ENCODE results near the gene NUBP1.
"Not testable (repeated sequence)": the region's sequence is repeated elsewhere in the genome, so short reads cannot be mapped to it uniquely, and the experiment has no call there.

NUBP1 gene

DNA sequence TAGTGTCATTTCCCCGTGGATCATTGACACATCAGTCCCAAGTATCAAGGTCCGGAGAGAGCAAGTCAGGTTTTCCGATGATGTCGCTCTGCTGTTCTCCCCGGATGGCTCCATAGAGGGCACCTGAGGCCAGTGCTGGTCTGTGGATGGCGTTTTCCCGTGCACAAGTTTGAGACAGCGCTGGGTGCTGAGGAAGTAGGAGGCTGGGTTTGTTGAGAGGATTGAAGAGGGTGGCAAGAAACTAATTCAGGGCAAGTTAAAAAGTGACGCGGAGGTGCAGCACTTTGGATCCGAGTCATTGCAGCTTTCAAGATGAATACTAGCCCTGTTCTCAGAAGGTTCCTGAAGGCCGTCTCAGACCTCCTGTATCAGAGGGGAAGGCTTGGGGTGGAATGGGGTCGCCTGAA lies 7.7 kb downstream of the NUBP1 start:
- no peak for DNase-seq (ENCODE audit: low spot score)

- no peak for DNase-seq (ENCODE audit: low spot score)
Observed at GRCh38 chr16:10752843-10753523, 9.3 kb downstream of the NUBP1 start.

DNA sequence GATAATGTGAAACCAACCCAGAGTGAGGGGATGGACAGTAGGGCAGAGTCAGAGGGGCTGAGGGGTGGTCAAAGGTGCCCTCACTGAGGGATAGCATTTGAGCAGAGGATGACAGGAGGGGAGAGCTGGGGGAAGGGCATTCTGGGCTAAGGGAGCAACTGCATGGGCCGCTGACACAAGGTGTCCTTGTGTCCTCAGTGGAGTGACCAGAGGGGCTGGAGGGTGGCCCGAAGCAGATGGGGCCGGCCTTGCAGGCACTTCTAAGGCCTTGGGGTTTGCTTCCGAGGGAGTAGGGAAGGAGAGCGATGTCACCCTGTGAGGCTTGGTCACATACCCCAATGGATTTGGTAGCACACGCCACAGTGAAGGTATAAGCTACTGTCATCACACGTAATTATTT lies 10.0 kb downstream of the NUBP1 start:
- no peak for DNase-seq (ENCODE audit: low spot score)

DNA sequence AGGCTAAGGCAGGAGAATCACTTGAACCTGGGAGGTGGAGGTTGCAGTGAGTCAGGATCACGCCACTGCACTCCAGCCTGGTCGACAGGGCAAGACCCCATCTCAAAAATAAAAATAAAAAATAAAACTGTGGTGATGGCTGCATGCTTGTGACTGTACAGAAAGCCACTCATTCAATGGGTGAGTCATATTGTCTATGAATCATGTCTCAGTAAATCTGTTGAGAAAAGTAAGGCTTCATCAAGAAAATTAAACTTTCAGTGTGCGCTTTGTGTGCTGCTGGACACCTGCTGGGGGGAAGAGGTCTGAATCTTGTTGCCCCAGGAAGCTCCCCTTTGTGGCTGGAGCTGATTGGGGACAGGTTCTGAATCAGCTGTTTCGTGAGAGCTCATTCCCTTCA lies 11.3 kb downstream of the NUBP1 start:
- DNase-seq (ENCODE audit: low spot score), result peak; percentile 64

DNA sequence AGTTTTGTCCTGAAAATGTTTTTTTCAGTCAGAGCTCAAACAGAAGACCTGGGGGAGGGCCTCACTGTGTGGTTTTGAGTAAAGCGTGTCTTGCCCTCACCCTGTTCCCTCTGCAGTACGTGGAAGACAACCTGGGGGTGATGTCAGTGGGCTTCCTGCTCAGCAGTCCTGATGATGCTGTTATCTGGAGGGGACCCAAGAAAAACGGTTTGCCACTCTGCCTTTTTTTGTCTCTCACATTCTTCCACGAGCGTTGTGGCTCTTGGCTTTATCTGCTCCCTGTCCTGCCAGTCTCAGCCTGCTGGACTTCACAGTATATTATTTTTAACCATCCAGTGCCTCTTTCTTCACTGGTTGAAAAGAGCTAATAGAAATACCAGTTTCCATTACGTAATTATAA lies 12.9 kb downstream of the NUBP1 start:
- DNase-seq (ENCODE audit: low spot score), result no peak

DNA sequence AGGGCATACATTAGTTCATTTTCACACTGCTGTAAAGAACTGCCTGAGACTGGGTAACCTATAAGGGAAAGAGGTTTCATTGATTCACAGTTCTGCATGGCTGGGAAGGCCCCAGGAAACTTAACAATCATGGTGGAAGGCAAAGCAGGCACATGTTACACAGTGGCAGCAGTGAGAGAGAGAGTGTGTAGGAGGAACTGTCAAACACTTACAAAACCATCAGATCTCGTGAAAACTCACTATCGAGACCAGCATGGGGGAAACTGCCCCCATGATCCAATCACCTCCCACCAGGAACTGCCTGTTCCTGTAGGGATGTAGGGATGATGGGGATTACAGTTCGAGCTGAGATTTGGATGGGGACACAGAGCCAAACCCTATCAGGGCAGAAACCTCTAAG lies 17.2 kb downstream of the NUBP1 start:
- DNase-seq (ENCODE audit: low spot score), result no peak

- DNase-seq (ENCODE audit: low spot score), result no peak
Observed at GRCh38 chr16:10761373-10761772, 17.7 kb downstream of the NUBP1 start.

DNA sequence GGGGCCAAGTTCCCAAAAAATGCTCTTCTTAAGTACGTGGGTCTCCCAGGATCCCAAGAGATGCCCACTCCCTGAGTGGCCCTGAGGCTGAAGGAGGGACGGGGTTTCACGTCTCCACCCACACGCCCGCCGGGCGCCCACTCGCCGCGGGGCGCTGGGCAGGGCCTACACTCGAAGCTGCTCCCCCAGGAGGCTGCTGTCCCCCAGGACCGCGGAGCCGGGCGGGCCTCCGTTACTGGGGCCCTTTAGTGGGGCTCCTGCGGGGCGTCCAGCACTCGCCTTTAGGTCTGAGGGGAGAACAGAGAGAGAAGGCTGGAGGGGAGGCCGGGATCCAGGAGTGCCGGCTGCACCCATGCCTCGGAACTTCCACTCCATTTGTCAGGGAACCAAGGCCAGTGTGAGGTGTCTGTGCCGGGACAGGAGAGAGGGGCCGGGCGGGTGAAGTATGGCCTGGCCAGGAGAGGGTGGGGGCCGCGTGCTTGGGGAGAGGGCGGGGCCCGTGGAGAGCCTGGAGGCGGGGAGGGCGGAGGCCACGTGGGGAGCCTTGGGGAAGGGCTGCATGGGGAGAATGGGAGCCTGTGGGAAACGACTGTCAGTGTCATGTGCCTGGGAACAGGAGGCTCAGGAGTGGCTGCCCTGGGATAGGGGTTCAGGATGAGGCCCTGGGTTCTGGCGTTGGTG lies 18.8 kb downstream of the NUBP1 start:
- no peak for DNase-seq (ENCODE audit: low spot score)

DNA sequence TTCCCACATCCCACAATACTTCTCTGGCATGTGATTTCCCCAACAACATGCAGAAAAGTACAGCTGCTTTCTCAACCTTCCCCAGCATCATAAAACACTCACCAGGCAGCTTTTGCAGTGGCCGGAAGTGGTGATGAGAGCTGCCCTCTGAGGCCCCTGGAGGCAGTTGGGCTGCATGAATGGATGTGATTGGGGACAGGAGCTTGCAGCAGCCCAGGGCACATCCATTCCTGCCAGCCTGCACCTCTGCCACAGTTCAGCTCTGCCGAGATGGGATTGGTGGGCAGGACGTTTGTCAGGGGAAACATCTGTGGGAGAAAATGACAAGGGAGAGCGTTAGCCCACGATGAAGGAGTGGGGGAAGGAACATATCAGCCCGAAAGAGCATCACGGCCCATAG lies 19.8 kb downstream of the NUBP1 start:
- no peak for DNase-seq (ENCODE audit: low spot score)

DNA sequence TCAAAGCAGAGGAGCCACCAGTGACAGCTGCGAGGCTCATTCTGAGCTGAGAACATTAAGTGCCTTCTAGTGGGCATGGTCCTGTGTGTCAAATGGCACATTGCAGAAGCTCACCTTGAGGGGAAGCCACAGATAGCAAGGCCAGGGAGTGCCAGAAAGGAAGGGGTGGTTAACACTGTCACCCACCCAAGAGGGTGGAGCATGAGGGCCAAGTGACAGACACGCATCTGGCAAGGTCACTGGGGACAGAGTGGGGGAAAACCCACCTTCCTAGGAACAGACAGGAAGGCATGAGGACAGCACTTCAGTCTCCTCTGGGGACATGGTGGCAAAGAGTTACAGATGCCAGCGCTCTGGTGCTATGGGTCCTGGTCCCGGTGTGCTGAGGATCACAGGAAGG lies 22.1 kb downstream of the NUBP1 start:
- no peak for DNase-seq (ENCODE audit: low spot score)

- no peak for DNase-seq (ENCODE audit: low spot score)
Observed at GRCh38 chr16:10767127-10767526, 23.5 kb downstream of the NUBP1 start.

GRCh38 chr16:10769381-10769780 lies 25.7 kb downstream of the NUBP1 start:
- no peak for DNase-seq (ENCODE audit: low spot score)

GRCh38 chr16:10770907-10771306 lies 27.3 kb downstream of the NUBP1 start:
- DNase-seq (ENCODE audit: low spot score), result no peak

DNA sequence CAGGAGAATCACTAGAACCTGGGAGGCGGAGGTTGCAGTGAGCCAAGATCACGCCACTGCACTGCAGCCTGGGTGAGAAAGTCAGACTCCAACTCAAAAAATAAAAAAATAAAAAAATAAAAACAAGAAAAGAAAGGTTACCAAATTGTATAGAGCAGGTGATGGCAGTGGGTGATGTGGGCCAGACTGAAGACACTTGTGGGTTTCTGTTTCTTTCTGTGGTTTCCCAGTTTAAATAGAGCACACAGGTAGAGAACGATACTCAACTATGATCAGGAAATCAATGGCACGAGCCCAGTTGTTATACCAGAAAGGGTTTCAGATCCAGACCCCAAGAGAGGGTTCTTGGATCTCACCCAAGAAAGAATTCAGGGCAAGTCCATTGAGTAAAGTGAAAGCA lies 32.6 kb downstream of the NUBP1 start:
- no peak for DNase-seq (ENCODE audit: low spot score)

- not testable (repeated sequence) for DNase-seq (ENCODE audit: low spot score)
Observed at GRCh38 chr16:10776923-10777322, 33.3 kb downstream of the NUBP1 start.

- no peak for DNase-seq (ENCODE audit: low spot score)
Observed at GRCh38 chr16:10777356-10777755, 33.7 kb downstream of the NUBP1 start.

DNA sequence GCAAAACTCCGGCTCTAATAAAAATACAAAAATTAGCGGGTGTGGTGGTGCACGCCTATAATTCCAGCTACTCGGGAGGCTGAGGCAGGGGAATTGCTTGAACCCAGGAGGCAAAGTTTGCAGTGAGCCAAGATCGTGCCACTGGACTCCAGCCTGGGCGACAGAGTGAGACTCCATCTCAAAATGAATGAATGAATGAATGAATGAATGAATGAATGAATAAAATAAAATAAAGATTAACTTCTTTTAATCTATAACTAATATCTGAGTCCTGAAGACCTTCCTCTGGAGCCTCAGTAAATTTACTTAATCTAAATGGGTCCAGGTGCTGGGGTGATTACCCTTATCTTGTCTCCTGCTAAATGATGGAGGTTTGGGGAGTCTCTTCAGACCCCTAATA lies 36.3 kb downstream of the NUBP1 start:
- not testable (repeated sequence) for DNase-seq (ENCODE audit: low spot score)

GRCh38 chr16:10780628-10781027 lies 37.0 kb downstream of the NUBP1 start:
- no peak for DNase-seq (ENCODE audit: low spot score)

- no peak for DNase-seq (ENCODE audit: low spot score)
Observed at GRCh38 chr16:10782628-10783027, 39.0 kb downstream of the NUBP1 start.

GRCh38 chr16:10787304-10787703 lies 43.7 kb downstream of the NUBP1 start:
- no peak for DNase-seq (ENCODE audit: low spot score)

DNA sequence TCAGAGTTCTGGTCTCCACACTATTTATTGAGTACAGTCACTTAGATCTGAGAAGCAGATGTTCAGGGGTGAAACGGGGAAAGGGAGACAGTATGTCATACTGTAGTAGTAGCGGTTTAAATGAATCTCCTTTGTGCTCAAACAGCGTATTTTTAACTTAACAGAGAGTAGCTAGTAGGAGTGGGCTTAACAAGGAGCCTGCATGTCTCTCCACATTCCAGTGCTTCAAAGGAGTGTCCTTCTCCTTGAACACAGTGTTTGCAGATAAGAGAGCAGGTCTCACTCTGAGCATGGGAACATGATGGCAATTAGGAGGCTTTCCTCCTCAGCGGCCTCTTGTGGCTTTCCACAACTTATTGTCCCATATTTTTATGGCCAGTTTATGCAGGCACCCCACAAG lies 45.0 kb downstream of the NUBP1 start:
- not testable (repeated sequence) for DNase-seq (ENCODE audit: low spot score)

GRCh38 chr16:10791048-10791447 lies 47.4 kb downstream of the NUBP1 start:
- no peak for DNase-seq (ENCODE audit: low spot score)

GRCh38 chr16:10799736-10800135 lies 56.1 kb downstream of the NUBP1 start:
- no peak for DNase-seq (ENCODE audit: low spot score)

DNA sequence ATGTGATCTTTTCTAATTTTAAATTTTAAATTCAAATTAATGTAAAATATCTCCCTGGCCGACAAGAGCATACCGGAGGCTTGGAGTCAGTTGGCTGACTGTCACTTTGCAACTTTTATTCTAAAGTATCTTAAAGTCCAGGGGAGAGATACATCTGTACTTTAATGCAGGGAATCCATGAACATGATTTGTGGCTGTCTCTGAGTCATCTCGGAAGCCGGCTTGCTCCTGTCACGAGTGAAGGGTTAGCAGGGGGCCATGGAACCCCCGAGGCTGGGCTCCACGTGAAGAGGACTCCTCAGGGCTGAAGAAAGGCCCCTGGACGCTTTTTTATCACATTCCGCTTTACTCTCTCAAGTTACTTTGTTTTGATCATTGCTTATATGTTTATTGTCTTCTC lies 61.7 kb downstream of the NUBP1 start:
- DNase-seq (ENCODE audit: low spot score), result no peak

Measured in kidney capillary endothelial cell (primary cell).